ENCODE data around the gene DOCK9. TPM values are rescaled to one million over a fixed set of nuclear protein-coding genes. Genes with fewer than 3 reads are reported as not detected.

Gene DOCK9
- polyA plus RNA-seq, 1 donor (not counting 4 experiments of a cell fraction or from before 2014, with no cell fraction given), result 110 TPM

DNA sequence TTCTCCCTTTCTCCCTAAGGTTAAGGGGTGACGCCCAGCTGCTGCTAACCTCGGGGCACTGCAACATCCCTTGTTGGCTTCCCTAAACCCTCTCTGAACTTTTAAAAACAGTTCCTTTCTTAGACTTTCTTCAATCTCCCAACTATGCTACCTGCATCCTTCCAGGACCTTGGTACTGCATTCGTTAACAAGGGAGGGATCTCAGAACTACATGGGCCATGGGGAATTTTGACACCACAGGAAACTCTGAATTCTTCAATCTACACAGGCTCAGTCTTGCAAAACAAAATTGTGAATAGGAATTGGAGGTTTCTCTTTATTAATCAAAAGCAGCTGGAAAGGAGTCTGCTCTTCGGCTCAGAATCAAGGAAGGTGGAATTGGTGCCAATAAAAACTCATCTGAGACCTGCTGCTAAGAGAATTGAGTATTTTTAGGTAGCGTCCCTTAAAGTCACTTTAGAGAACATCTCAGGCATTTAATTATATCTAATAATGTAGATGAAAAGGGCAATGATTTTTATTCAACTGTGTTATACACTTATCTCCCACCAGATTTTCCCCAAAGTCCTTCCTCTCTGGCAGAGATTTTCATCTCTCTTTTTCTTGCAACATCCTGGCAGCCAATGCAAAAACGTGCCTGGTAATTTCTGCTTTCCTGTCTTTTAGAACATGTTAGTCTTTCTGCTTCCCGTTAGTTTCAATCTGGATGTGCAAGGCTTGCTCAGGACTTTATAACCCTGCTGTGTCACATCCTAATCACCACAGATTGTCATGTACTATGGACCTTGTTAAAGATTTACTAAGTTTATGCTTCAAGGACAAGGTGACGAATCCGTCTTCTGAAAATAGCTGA, 156.3 kb downstream of the DOCK9 start:
- Histone ChIP-seq H2AFZ (ENCODE audit: control insufficient read depth, low read length) (no peak overlapping the region), H3K4me1 (ENCODE audit: control insufficient read depth, extremely low read depth, insufficient read depth, low read length) (peaks cover 14% of the 10 kb centered on the region), H3K9me1 (ENCODE audit: control insufficient read depth, extremely low read depth, insufficient read depth, low read length) (no peaks in the 10 kb centered on the region), H3K79me2 (ENCODE audit: control insufficient read depth, insufficient read depth, low read length) (no peaks in the 10 kb centered on the region), H3K36me3 (ENCODE audit: control insufficient read depth in 2 of 2, extremely low read depth in 1 of 2, insufficient read depth in 2 of 2, low read length in 2 of 2) (peaks cover 18 to 19% of the 10 kb centered on the region in 2 experiments), H4K20me1 (ENCODE audit: control insufficient read depth, extremely low read depth, insufficient read depth, low read length) (no peaks in the 10 kb centered on the region), H3K27me3 (ENCODE audit: control insufficient read depth, extremely low read depth, insufficient read depth, low read length) (no peaks in the 10 kb centered on the region), H3K4me3 (ENCODE audit: control insufficient read depth in 2 of 3, extremely low read depth in 1 of 3, insufficient read depth in 2 of 3, low read depth in 1 of 3, low read length in 3 of 3) (no peak overlapping the region), H3K4me2 (ENCODE audit: control insufficient read depth, extremely low read depth, insufficient read depth, low read depth, low read length) (no peak overlapping the region), H3K27ac (ENCODE audit: control insufficient read depth, insufficient read depth, low read length) (no peak overlapping the region), H3K9ac (ENCODE audit: control insufficient read depth, extremely low read depth, insufficient read depth, low read length) (no peak overlapping the region), H3K9me3 (ENCODE audit: control insufficient read depth, low read depth, low read length) (no peaks in the 10 kb centered on the region)
- dilution Hi-C loops (cut with MboI; ENCODE audit: extremely low pct_ligation_motif_present, low sequenced_read_pairs), result no loop called here
- DNase-seq (ENCODE audit: low read depth, low spot score) (no peak), FAIRE-seq (no peak)
- TF ChIP-seq, protein P1, sequence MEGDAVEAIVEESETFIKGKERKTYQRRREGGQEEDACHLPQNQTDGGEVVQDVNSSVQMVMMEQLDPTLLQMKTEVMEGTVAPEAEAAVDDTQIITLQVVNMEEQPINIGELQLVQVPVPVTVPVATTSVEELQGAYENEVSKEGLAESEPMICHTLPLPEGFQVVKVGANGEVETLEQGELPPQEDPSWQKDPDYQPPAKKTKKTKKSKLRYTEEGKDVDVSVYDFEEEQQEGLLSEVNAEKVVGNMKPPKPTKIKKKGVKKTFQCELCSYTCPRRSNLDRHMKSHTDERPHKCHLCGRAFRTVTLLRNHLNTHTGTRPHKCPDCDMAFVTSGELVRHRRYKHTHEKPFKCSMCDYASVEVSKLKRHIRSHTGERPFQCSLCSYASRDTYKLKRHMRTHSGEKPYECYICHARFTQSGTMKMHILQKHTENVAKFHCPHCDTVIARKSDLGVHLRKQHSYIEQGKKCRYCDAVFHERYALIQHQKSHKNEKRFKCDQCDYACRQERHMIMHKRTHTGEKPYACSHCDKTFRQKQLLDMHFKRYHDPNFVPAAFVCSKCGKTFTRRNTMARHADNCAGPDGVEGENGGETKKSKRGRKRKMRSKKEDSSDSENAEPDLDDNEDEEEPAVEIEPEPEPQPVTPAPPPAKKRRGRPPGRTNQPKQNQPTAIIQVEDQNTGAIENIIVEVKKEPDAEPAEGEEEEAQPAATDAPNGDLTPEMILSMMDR (optimal IDR thresholded peaks at IDR 0.05 in 1 of 3, IDR thresholded peaks at IDR 0.05 in 1 of 3, conservative IDR thresholded peaks at IDR 0.05 in 1 of 3; ENCODE audit: extremely low read depth in 1 of 3, insufficient read depth in 2 of 3, low read length in 3 of 3), result no peak
- no peak for TF ChIP-seq EZH2 (IDR thresholded peaks at IDR 0.05; ENCODE audit: low read length)

GRCh38 chr13:98820744-98821371, 157.0 kb downstream of the DOCK9 start:
- Histone ChIP-seq H3K36me3 (ENCODE audit: control insufficient read depth in 2 of 2, extremely low read depth in 1 of 2, insufficient read depth in 2 of 2, low read length in 2 of 2) (peaks cover 19 to 21% of the 10 kb centered on the region in 2 experiments), H3K9me1 (ENCODE audit: control insufficient read depth, extremely low read depth, insufficient read depth, low read length) (no peaks in the 10 kb centered on the region), H3K9me3 (ENCODE audit: control insufficient read depth, low read depth, low read length) (no peaks in the 10 kb centered on the region), H3K79me2 (ENCODE audit: control insufficient read depth, insufficient read depth, low read length) (no peaks in the 10 kb centered on the region), H4K20me1 (ENCODE audit: control insufficient read depth, extremely low read depth, insufficient read depth, low read length) (no peaks in the 10 kb centered on the region), H3K4me2 (ENCODE audit: control insufficient read depth, extremely low read depth, insufficient read depth, low read depth, low read length) (no peak overlapping the region), H3K27me3 (ENCODE audit: control insufficient read depth, extremely low read depth, insufficient read depth, low read length) (no peaks in the 10 kb centered on the region), H2AFZ (ENCODE audit: control insufficient read depth, low read length) (no peak overlapping the region), H3K27ac (ENCODE audit: control insufficient read depth, insufficient read depth, low read length) (no peak overlapping the region), H3K4me1 (ENCODE audit: control insufficient read depth, extremely low read depth, insufficient read depth, low read length) (peaks cover 14% of the 10 kb centered on the region), H3K9ac (ENCODE audit: control insufficient read depth, extremely low read depth, insufficient read depth, low read length) (no peak overlapping the region), H3K4me3 (ENCODE audit: control insufficient read depth in 2 of 3, extremely low read depth in 1 of 3, insufficient read depth in 2 of 3, low read depth in 1 of 3, low read length in 3 of 3) (no peak overlapping the region)
- TF ChIP-seq EZH2 (IDR thresholded peaks at IDR 0.05; ENCODE audit: low read length), result no peak
- TF ChIP-seq, protein P1 (optimal IDR thresholded peaks at IDR 0.05 in 1 of 3, IDR thresholded peaks at IDR 0.05 in 1 of 3, conservative IDR thresholded peaks at IDR 0.05 in 1 of 3; ENCODE audit: extremely low read depth in 1 of 3, insufficient read depth in 2 of 3, low read length in 3 of 3), result no peak
- DNase-seq (ENCODE audit: low read depth, low spot score), result no peak
- dilution Hi-C loops (cut with MboI; ENCODE audit: extremely low pct_ligation_motif_present, low sequenced_read_pairs), result no loop called here
- FAIRE-seq, result no peak

All from keratinocyte (primary cell).